Psoas muscle (tissue), 8 donors: Measurements from ENCODE around the gene LGSN. TPM values are rescaled to one million over a fixed set of nuclear protein-coding genes. Genes with fewer than 3 reads are reported as not detected.

ENCODE experiments used
- ATAC-seq, 4 donors: fragments of 200-7000 bp; cut with Tn5 transposase; one replicate each; pipeline ENCODE4 v1.9.1; 2020; ENCODE audit warnings: moderate library complexity in 3 of 4, mild to moderate bottlenecking in 2 of 4
- DNase-seq, 2 donors: peaks; one replicate each; pipeline ENCODE4 v3.0.0-alpha.2; 2020
- H3K27ac ChIP-seq: fragments of 200-600 bp; one replicate; pipeline ENCODE4 v1.8.0; 2022
- H3K27me3 ChIP-seq, 3 donors: fragments of 200-600 bp in 1 of 3; one replicate each; pipeline versions ENCODE4 v1.6.1 to v1.8.0; 2013 to 2022; ENCODE audit warnings: low read length in 2 of 3, mild to moderate bottlenecking in 2 of 3, moderate library complexity in 1 of 3; ENCODE audit not compliant: insufficient read depth in 3 of 3
- H3K36me3 ChIP-seq, 2 donors: fragments of 200-600 bp in 1 of 2; one replicate each; pipeline versions ENCODE4 v1.6.1 to v1.8.0; 2013 to 2022; ENCODE audit warnings: low read depth in 1 of 2, mild to moderate bottlenecking in 1 of 2, moderate library complexity in 1 of 2; ENCODE audit not compliant: insufficient read depth in 1 of 2
- H3K4me1 ChIP-seq: fragments of 200-600 bp; one replicate; pipeline ENCODE4 v1.8.0; 2022
- H3K4me3 ChIP-seq: fragments of 200-600 bp; one replicate; pipeline ENCODE4 v1.8.0; 2022; ENCODE audit warnings: mild to moderate bottlenecking
- H3K9me3 ChIP-seq: fragments of 200-600 bp; one replicate; pipeline ENCODE4 v1.8.0; 2022
- CTCF ChIP-seq: fragments of 200-600 bp; IDR thresholded peaks from one replicate; pipeline ENCODE4 v1.8.0; 2022; ENCODE audit warnings: antibody characterized with exemption
- WGBS, 3 donors: extraction: QIAGEN DNeasy Blood & Tissue Kit; methylation state at CpG; one replicate each; pipeline versions ENCODE4 v1.1.6 to v1.1.7; 2013; 5-methylcytosine and 5-hydroxymethylcytosine counted together
- intact Hi-C, 2 donors: fragments of 100-400 bp; cut with DNase I; formaldehyde crosslinking; loops; one replicate each; pipeline versions ENCODE4 v1.11.0 to v1.14.2; 2022
- polyA plus RNA-seq, 3 donors: library from polyadenylated mRNA; stranded (reverse); fragments of 200-250 nt; gene quantifications; one replicate each; pipeline ENCODE4 v1.2.3, GENCODE V29; 2013
- total RNA-seq, 4 donors: library from RNA; stranded (reverse); fragmentation: NEBNext Ultra II Directional in 2 of 4; extraction: Animal tissue kit (Norgen Biotek cat#: 25700) in 2 of 4; gene quantifications; one replicate each; pipeline versions ENCODE4 v1.2.1 to v1.2.4, GENCODE V29; 2021 to 2023
- donor health status: healthy with polysubstance abuse.
- donor health status: DM: no; HTN: no; CAD: no; lungs with moderate emphysema.
- donor health status: Bipolar disorder and iron deficiency.
- donor health status: healthy.
- donor health status: DM: yes; HTN: yes; CAD: no.
- donor health status: DM: no; HTN: no; CAD: no.
- donor health status: DM: no; HTN: no; CAD: no.
- donor health status: DM: yes; HTN: yes; CAD: no.

The LGSN gene
- total and polyA plus RNA-seq, 7 donors: 0.01 TPM; not detected in 6

- intact Hi-C loops: no loop called here
- ATAC-seq (no peak), DNase-seq (no peak)
- Histone ChIP-seq H3K27me3 (peaks cover 0 to 4% (median 0%) of the 10 kb centered on the region in 3 donors), H3K9me3 (no peaks in the 10 kb centered on the region), H3K36me3 (no peaks in the 10 kb centered on the region), H3K4me1 (no peaks in the 10 kb centered on the region), H3K4me3 (no peak overlapping the region), H3K27ac (no peak overlapping the region)
- WGBS, 3 donors: 71 to 80% (median 78%) methylated on average over 3 of the region's 3 CpGs
- no peak for TF ChIP-seq CTCF
Measured at GRCh38 chr6:63316113-63316512, 3.7 kb downstream of the LGSN start.

GRCh38 chr6:63313111-63313510 is 6.7 kb downstream of the LGSN start:
- intact Hi-C loops: no loop called here
- no peak for ATAC-seq
- H3K9me3 ChIP-seq: no peaks in the 10 kb centered on the region
- no peak overlapping the region for H3K27ac ChIP-seq
- peaks cover 0 to under 1% (median 0%) of the 10 kb centered on the region in 3 donors for H3K27me3 ChIP-seq
- H3K4me3 ChIP-seq: no peak overlapping the region
- H3K4me1 ChIP-seq: no peaks in the 10 kb centered on the region
- no peaks in the 10 kb centered on the region for H3K36me3 ChIP-seq
- no peak for TF ChIP-seq CTCF
- WGBS, 3 donors: 76 to 87% (median 85%) methylated on average over 2 of the region's 2 CpGs
- DNase-seq: no peak

GRCh38 chr6:63307581-63308246 is 12.1 kb downstream of the LGSN start:
- no peaks in the 10 kb centered on the region for H3K36me3 ChIP-seq
- H3K4me3 ChIP-seq: peak overlapping the region; percentile 40
- H3K9me3 ChIP-seq: no peaks in the 10 kb centered on the region
- DNase-seq (no peak), ATAC-seq (peak in 3 of 4 donors; percentile 48 to 76 (median 75))
- no peaks in the 10 kb centered on the region for H3K27me3 ChIP-seq
- intact Hi-C loops: no loop called here
- H3K4me1 ChIP-seq: no peaks in the 10 kb centered on the region
- H3K27ac ChIP-seq: no peak overlapping the region
- TF ChIP-seq CTCF: peak; percentile 24
- WGBS, 3 donors: 57 to 61% (median 59%) methylated on average over 3 of the region's 3 CpGs

DNA sequence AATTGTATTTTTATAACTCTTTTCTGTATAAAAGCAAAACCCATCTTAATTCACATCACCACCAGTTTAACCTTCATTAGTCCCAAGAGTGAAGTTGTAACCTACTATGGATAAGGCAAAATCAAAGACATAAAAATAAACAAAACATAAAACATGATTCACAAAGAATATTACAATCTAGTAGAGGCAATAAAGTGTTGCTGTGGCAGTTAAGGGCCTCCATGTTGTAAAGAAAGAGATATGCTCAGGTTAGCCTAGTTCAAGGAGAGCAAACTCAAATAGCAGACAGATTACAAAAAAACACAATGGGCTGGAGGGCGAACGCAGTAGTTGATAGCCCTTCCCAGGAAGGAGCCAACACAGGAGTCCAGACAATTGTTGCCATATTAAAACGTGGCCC is 13.4 kb downstream of the LGSN start:
- WGBS, 3 donors: 78 to 81% (median 78%) methylated on average over 3 of the region's 3 CpGs

More for the DNA sequence above, 13.4 kb downstream of the LGSN start:
- intact Hi-C loops: no loop called here
- Histone ChIP-seq H3K27ac (no peak overlapping the region), H3K9me3 (no peaks in the 10 kb centered on the region), H3K36me3 (no peaks in the 10 kb centered on the region), H3K27me3 (no peaks in the 10 kb centered on the region), H3K4me1 (no peaks in the 10 kb centered on the region), H3K4me3 (no peak overlapping the region)
- DNase-seq (no peak), ATAC-seq (no peak)
- TF ChIP-seq CTCF: no peak
